Suprapubic skin (tissue), 3 donors: ENCODE measurements around the gene PEX13.

Experiments
- EP300 ChIP-seq: sonication (generic); formaldehyde crosslinking; IDR thresholded peaks from one replicate; pipeline ENCODE4 v1.6.1; 2017; ENCODE audit warnings: antibody characterized with exemption
- TF ChIP-seq, protein P1 (sequence below), 2 donors: fragments of 200-600 bp in 1 of 2; fragments of 450-650 bp in 1 of 2; sonication (generic) in 1 of 2; IDR thresholded peaks; one replicate each; pipeline ENCODE4 v1.5.1; 2016 to 2019; ENCODE audit warnings: antibody characterized with exemption in 2 of 2, mild to moderate bottlenecking in 1 of 2, moderate library complexity in 1 of 2

- TF ChIP-seq, protein P1, sequence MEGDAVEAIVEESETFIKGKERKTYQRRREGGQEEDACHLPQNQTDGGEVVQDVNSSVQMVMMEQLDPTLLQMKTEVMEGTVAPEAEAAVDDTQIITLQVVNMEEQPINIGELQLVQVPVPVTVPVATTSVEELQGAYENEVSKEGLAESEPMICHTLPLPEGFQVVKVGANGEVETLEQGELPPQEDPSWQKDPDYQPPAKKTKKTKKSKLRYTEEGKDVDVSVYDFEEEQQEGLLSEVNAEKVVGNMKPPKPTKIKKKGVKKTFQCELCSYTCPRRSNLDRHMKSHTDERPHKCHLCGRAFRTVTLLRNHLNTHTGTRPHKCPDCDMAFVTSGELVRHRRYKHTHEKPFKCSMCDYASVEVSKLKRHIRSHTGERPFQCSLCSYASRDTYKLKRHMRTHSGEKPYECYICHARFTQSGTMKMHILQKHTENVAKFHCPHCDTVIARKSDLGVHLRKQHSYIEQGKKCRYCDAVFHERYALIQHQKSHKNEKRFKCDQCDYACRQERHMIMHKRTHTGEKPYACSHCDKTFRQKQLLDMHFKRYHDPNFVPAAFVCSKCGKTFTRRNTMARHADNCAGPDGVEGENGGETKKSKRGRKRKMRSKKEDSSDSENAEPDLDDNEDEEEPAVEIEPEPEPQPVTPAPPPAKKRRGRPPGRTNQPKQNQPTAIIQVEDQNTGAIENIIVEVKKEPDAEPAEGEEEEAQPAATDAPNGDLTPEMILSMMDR (IDR thresholded peaks at IDR 0.05), result no peak
- TF ChIP-seq EP300, result no peak
These were observed 40.0 kb downstream of the PEX13 start for GRCh38 chr2:61057562-61057961.
